Epidermal melanocyte (primary cell): ENCODE results near the gene NEUROD2.
"Not testable (repeated sequence)": the region's sequence is repeated elsewhere in the genome, so short reads cannot be mapped to it uniquely, and the experiment has no call there.

ENCODE experiments used
- DNase-seq: peaks from one replicate; pipeline ENCODE4 v3.0.0; 2011; ENCODE audit warnings: low spot score; ENCODE audit not compliant: insufficient read length

NEUROD2 gene

DNA sequence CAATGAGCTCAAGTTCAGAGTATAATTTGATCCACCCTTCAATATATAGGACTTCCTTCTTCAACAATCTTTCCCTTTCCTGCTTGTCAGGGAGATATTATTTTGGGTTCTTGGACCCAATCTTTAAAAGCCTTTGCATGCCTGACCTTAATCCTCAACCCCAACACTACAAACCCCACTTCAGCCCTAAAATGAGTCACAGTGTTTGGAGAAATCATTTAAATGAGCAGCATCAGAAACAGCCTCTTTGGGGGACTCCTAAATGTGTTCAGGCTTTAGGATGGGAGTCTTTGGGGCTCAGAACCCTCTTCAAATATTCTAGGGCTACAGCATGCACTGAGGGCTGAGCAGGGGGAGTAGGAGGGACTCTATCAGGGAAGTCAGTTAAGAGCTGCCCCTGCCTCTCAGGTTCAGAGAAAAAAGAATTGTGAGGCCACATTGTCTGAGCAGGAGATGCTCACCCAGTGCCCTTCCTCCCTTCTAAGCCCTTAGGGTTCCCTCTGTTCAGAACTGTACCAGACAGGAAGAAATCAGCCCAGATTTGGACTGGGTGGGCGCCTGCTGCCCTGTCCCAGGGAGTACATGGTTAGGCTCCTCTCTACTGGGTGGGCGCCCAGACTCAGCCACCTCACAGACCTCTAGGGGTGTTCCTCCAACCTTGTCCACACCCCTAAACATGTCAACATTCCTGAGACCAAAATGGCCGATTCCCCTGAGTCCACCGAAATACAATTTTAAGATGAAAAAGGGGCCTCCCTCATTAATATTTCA is 5.0 kb downstream of the NEUROD2 start:
- DNase-seq = no peak

DNA sequence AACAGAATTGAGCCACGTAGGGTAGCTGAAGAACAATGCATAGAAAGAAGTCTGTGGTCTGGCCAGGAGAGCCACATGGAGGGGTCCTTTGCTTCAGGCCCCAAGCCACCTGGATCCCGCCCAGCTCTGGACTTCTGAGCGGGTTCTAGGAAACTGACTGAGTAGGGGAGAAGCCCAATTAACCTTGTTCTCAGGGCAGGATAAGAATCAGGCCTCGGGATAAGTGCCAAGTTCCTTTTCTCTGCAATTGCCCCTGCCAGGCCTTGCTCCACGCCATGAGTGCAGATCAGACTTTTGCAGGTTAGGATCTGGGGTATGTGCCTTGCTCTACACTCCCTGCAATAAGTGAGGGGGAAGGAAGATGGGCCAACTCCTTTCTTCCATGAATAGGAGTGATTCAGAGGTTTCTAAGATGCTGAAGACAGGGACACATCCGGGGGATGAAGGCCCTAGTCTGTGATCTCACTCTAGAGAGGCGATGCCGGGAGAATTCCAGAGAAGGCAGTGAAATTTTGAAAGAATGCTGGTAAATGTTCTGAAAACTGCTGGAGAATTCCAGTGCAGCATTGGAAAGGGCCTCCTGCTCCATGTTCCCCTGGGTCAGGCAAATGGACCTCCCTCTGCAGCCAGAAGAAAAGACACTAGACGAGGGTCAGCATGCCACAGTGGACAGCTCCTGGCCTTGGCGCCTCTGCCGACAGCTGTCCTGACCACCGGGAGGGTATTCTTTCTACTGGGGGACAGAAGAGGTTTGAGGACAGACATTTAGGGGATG is 5.8 kb downstream of the NEUROD2 start:
- DNase-seq = no peak

DNA sequence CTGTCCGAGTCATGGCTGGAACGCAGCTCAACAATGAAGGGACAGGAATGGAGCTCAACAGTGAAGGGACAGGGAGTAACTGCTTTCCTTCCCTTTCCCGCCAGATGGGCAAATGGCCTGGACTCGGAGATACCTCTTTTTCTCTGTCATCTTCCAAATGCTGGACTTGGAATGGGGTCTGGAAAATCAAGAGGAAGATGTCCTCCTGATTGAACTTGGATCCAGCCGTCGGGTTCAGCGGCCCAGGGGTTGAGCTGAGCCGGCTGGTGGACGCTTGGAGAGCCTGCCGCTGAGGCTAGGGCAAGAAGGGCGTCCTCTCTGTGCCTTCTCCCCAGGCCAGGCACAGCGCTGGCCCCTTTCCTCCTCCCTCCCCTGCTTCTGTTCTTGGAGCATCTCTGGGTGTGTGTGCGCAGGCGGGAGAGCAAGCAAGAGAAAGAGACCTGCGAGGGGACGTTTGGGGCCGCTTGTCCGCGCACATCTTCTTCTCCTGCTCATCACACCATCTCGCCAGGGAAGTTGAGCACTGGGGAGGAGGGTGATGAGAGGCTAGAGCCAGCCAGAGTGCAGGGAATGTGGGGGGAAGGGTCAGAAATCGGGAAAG is 6.6 kb downstream of the NEUROD2 start:
- DNase-seq = no peak

DNA sequence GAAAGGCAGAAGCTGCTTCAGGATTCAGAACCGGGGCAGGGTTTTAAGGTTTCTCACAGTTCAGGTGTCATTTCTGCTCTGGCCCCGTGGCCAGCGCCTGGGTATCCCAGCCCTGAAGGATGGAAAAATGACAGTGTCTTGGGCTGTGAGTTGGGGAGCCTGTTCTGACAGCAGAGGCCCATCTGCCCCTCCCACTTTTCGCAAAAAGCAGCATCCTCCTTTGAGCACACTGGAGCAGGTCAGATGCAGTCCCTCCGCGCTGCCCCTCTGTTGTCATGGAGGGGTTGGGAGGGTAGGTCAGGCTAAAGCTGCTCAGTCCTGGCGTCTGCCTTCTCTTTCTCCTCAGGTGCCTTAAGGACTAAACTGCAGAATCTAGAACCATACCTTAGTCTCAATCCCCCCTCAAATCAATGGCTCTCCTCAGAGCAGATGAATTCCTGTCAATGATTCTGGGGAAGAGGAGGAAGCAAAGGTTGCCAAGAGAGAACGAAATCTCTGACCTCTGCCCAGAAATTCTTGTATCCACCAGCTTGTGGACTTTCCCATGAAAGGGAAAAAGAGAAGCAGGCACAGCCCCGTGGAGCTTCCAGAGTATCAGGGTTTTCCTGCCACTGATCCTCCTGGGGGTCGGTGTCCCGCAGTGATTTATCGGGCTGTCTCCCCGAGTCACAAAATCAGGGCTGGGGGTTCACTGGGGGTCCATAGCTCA is 7.3 kb downstream of the NEUROD2 start:
- DNase-seq = no peak

DNA sequence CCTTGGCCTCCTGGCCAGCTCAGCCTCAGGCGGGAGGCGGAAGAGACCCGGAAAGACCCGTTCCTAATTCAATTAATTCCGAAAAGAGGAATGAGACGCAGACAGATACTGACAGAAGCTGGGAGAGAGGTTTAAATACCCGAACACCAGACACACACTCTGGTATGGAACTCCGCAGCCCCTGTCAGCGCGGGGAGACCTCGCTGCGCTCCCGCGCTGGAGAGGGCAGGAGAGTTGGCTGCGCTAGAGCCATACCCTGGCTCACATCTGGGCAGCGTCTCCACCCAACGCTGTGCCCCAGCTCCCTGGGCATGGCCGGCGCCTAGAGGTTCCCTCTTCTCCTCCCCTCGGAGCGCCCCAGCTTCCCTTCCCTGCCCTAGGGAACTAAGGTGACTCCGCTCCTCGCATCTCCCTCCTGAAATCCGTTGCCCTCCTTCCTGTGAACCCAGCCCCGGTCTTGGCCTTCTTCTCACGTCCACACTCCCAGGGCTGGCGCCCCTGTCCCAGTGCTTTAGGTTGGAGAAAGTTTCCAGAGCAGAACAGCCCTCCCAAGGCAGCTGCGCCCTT is 8.0 kb downstream of the NEUROD2 start:
- DNase-seq = no peak

DNA sequence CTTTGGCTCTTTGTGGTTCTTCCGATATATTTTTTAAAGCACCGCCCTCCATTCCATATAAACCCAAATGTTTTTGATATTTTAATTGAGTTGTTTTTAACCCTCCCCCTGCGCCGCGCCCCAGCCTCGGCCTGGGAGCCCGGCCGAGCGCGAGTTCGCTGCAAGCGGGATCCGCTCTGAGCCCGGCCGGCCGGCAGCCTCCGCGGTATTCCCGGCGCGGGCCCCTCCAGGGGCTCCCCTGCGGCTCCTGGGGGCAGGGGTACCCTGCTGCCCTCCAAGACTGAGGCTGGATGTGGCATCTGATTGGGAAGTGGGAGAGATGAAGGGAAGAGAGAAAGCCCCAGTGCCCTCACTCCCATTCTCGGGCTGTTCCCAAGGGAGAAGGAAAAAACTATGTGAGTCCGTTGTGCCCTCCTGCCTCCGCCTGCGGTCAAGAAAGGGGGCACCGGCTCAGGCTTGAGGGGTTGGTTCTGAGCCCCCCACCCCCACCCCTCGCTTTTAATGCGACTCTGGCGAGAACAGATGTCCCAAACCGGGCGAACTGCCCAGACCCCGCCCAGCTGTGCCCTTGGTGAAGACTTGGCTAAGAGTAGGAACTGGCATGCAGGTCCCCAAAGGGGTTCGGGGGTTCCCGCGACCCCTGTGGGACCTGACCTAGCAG is 8.6 kb downstream of the NEUROD2 start:
- no peak for DNase-seq

DNA sequence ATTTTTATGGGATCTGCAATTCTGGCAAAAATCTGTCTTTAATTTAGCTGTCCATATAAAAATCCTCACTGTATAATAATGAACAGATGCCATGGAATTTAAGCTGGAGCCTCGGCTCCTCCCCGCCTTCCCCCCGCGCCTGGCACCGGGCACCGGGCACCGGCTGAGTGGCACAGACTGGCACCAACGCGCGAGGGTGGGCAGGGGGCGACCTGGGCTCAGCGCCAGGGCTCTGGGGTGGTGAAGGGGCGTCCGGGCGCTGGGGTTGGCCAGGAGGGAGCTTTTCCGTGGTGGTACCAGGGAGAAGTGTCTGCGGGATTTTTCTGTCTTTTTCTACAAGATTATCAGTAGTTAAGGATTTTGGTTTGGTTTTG is 9.1 kb downstream of the NEUROD2 start:
- no peak for DNase-seq

DNA sequence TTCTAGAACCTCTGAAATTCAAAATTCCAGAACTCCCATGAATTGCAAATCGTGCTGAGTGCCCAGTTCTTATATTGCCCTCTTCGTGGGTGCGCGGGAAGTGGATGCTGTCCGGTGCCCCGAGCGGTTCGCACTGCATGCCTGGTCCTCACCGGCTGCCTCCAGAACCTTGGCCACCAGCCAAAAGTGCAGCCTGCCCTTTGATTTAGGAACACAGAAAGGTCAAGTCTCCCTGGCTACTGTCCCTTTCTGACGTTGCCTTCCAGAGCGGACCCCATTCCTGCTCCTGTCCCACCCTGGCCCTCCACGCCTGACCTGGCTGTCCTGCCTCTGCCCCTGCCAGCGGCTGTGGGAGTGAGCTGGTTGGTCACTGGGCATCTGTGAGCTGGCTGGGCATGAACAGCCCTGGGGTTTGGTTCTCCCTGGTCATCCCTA is 9.7 kb downstream of the NEUROD2 start:
- no peak for DNase-seq

DNA sequence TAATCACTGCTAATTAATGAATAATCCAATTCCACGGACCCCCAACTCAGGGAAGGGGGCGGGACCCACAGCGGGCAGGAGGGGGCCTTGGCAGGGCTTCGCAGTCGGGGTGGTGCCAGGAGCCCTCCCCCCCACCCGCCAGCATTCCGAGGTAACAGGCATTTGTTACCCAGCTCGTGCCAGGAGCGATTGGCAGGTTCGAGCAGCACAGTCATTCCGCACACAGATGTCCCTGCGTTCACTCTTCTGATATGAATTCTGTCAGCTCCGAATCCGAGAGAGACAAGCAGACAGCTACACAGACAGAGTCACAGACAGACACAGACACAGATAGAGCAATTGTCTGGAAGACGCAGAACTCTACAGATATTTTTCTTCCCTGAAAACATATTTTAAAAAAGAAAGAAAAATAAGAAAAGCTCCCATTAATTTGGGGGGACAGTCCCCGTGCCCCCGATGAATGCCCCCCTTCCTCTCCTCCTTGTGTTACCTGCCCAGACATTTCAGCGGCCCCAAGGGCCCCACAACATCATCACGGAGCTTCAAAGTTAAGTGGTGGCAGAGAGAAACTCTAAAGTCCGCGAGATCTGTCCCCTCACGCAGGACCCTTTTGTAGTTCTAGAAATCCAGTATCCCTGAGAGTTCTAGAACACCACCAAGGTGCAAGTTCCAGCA is 10.2 kb downstream of the NEUROD2 start:
- no peak for DNase-seq

DNA sequence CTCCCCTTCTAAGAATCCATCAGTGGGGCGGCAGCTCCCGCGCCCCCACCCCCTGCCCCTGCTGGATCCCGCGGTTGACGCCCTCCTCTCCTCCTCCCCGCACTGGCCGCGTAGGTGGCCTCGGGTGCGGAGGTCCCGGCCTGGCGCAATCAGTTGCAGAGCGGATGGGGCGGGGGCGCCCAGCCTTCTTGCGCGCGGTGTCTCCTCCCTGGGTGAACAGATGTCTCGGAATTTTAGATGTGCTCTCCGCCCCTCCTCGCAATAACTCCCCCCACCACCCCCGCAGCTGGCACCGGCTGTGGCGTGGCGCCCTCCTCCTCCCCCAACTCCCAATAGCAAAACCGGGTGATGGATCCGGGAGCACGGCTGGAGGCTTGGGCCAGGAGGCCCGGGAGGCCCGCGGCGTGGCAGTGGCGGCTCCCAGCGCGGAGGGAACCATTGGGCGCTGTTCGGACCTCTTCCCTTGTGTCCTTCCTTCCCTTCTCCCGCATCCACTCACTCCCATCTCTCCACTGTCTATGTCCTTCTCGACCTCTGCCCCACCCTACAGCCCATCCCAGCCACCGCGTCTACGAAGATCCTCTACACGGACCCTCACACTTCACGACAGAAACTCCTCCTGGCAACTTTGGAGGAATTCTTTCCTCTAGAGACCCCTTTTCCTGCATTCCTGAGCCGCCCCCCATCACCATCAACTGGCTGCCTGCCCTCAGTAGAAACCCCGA is 11.0 kb downstream of the NEUROD2 start:
- no peak for DNase-seq

DNA sequence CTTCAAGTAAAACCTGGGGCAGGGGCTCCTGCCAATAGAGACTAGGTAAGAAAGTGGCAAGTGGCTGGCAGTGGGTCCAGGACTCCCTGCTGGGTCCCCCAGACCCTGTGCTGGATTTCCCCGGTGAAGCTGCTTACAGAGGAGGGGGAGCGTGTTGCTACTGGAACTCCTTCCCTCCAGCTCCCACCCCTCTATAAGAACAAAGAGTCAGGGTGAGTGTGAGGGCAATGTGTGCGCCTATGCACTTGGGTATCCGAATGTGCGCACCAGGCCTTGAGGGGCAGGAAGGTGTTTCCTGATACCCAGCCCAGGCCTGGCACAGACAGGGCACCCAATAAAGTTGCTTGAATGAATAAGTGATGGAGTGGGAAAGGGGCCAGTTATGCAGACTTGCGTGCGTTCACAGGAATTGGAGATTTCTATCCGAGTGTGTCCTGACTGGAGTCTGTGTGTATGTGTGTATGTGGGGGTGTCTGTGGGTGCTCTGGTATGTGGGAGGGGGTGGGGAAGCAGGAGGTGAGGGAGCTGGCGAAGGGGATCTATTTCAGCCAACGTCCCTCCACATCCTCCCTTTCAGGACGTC is 11.7 kb downstream of the NEUROD2 start:
- no peak for DNase-seq

DNA sequence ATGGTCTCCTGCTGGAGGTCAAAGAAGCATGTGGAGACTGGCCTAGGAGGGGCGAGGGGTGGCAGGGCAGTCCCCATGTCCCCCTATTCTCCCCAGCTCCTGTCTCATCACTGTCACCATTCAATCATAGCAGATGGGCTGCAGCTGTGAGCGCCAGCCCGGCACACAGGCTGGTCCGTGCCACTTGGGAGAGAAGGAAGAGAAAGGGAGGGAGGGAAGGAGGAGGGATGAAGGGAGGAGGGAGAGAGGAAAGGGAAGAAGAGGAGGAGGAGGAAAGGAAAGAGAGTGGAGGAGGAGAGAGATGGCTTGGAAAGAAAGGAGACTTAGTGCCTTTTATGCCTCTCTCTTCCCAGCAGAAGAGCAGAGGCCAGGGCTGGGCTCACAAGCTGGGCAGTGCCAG is 12.4 kb downstream of the NEUROD2 start:
- no peak for DNase-seq

DNA sequence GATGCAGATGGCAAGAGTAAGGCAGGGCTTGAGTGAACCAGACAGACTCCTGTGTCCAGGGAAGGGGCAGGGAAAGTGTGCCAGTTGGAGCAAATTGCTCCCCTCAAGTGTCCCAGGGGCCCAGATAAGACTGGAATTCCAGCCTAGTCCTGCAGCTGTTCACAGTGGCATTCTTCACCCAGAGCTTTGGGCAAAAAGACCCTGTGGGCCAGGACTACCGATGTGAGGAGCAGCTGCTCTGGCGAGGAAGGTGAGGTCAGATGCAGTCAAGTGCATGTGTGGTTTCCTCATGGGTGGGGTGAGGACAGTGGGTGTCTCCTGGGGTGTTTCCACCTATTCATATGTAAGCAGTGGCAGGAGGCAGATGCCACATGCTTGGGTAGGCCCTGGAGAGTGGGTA is 14.3 kb downstream of the NEUROD2 start:
- no peak for DNase-seq

DNA sequence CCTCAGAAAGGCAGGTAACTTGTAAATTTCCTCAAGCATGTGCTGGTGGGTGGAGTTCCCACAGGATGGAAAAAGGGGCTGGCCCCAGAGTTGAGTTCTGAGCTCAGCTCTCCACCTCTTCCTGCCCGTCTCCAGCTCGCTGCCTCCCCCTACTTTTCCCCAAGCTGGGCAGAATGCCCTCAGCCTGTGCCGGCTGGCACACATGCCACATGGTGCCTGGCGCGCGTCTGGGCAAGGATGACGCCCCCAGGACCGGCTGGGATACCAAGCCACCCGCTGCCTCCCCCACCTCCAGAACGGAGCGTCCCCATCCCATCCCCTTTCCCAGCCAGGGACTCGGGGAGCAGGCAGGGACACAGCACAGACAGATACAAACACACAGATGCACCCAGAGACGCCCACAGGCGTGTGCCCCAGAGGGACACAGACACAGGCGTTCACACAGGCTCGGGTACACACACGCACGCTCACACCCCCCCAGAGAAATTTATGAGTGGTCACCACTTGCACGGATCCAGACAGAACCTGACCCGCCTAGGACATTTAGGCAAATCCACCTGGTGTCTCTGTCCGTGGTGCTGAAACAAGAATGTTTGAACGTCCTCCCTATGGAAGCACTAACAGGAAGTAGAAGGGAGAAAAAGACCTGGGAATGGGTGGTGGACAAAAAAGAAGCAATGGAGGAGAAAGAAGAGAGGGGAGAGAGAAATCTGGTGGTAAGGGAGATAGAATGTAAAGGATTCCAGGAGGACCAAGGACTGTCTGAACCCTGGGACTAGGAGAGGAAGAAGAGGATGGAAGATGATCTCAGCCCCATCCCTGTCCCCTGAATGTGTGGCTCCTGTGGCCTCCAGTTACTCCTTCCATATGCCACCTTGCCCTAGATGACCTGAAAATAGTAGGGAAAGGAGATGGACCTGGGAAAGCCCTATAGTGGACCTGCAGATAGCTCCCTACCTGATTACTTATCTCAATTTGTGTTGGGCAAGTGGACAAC is 15.5 kb downstream of the NEUROD2 start:
- DNase-seq = no peak

DNA sequence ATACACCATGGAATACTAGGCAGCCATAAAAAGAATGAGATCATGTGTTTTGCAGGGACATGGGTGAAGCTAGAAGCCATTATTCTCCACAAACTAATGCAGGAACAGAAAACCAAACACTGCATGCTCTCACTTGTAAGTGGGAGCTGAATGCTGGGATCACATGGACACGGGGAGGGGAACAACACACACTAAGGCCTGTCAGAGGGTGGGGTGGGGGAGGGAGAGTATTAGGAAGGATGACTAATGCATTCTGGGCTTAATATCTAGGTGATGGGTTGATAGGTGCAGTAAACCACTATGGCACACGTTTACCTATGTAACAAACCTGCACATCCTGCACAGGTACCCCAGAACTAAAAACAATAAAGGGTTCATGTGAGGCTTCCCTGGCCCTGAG is 17.5 kb downstream of the NEUROD2 start:
- DNase-seq = not testable (repeated sequence)

DNA sequence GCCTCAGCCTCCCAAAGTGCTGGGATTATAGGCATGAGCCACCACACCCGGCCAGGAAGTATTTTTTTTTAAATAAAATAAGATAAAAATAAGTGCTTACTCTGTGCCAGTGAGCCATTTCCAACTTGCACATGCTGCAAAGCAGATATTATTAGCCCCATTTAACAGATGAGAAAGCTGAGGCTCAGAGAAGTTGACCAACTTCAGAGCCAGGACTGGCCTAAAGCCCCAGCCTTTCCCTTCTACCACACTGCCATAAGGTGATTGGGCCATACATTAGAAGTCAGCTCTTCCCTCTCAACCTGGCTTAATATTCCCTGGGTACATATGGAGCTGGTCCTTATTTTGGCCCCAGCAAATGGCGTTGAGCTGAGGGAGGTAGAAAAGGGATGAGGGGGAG is 25.1 kb downstream of the NEUROD2 start:
- DNase-seq = no peak

DNA sequence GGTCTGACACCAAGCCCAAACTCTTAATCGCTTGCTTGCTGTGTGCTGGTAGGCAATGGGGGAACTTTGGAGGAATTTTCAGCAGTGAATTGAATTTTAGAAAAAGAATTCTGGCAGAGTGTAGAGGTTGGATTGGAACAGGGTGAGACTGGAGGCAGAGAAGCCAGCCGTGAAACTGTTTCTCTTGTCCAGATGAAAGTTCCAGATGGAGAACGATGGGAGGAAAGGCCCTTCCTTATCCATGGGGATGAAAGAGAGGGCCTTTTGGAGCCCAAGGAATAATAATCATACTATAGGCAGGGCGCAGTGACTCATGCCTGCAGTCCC is 26.0 kb downstream of the NEUROD2 start:
- no peak for DNase-seq

DNA sequence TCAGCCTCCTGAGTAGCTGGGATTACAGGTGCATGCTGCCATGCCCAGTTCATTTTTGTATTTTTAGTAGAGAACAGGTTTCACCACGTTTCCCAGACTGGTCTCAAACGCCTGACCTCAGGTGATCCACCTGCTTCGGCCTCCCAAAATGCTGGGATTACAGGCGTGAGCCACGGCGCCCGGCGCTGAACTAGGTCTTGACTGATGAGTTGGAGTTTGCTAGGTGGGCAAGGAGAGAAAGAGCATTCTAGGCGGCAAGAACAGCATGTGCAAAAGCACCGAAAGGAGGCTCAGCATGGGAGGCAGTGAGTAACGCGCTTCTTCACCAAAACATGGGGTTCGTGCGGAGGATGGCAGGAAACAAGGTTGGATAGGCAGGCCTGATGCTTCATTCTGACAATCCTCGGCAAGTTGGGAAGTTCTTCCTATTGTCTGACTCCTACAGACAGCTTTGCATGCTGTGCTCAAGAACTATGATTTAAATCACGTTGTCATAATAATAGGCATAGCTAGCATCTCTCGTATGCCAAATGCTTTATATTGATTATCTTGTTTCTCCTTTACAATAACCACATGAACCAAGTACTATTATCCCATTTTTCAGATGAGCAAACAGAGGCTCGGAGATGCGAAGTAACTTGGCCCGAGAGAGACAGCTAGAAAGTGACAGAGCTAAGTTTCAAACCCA is 26.5 kb downstream of the NEUROD2 start:
- DNase-seq = no peak
